OCI-LY7 (cell line): ENCODE measurements around the gene GTF3C1. TPM values are rescaled to one million over a fixed set of nuclear protein-coding genes. Genes with fewer than 3 reads are reported as not detected.

Experiments used
- BruUV-seq: library from RNA; stranded (reverse); fragments of 400-500 nt; replicated peaks from 2 replicates; lab custom pipeline; 2021; lab: Mats Ljungman, UMichigan
- CTCF ChIA-PET: fragments of 300-600 bp; sonication (Branson Sonifier 250); formaldehyde crosslinking; loops from one replicate; lab custom pipeline; 2022; ENCODE audit warnings: antibody characterized with exemption; ENCODE audit not compliant: unreplicated experiment; lab: Charles Lee
- POLR2A ChIA-PET: fragments of 300-600 bp; sonication (Branson Sonifier 250); formaldehyde crosslinking; loops from one replicate; lab custom pipeline; 2022; ENCODE audit warnings: antibody characterized with exemption; lab: Charles Lee
- DNase-seq: peaks from one replicate; pipeline ENCODE4 v3.0.0-alpha.2; 2015; ENCODE audit warnings: low spot score
- H2AFZ ChIP-seq: fragments of 200-600 bp; sonication (generic), shearing (Covaris generic); 2 replicates; pipeline ENCODE4 v1.6.1; 2014; ENCODE audit warnings: mild to moderate bottlenecking, antibody characterized with exemption, low read length, moderate library complexity
- H3K27ac ChIP-seq: fragments of 200-600 bp; sonication (generic); 2 replicates; pipeline ENCODE4 v1.5.1; 2014; ENCODE audit warnings: mixed run types, low read depth, mild to moderate bottlenecking, moderate library complexity, low read length, inconsistent platforms; ENCODE audit not compliant: poor library complexity, severe bottlenecking
- H3K36me3 ChIP-seq: fragments of 200-600 bp; sonication (generic); 2 replicates; pipeline ENCODE4 v1.6.1; 2014; ENCODE audit warnings: mild to moderate bottlenecking, antibody characterized with exemption, low read length, moderate library complexity, mixed read lengths; ENCODE audit not compliant: insufficient read depth
- H3K4me1 ChIP-seq: fragments of 200-600 bp; sonication (generic); 2 replicates; pipeline ENCODE4 v1.5.1; 2014; ENCODE audit warnings: mild to moderate bottlenecking, low read length; ENCODE audit not compliant: insufficient read depth, poor library complexity, severe bottlenecking
- H3K4me2 ChIP-seq: fragments of 200-600 bp; sonication (generic); 2 replicates; pipeline ENCODE4 v1.6.1; 2014; ENCODE audit warnings: mild to moderate bottlenecking, low read length
- H3K4me3 ChIP-seq: fragments of 200-600 bp; sonication (generic); 2 replicates; pipeline ENCODE4 v1.5.1; 2014; ENCODE audit warnings: mild to moderate bottlenecking, low read depth, low read length; ENCODE audit not compliant: poor library complexity, severe bottlenecking
- H3K79me2 ChIP-seq: fragments of 200-600 bp; sonication (generic); 2 replicates; pipeline ENCODE4 v1.6.1; 2016; ENCODE audit warnings: low read depth, mild to moderate bottlenecking, low read length, moderate library complexity, mixed read lengths; ENCODE audit not compliant: insufficient read depth
- H3K9me2 ChIP-seq: fragments of 200-600 bp; sonication (generic); 2 replicates; pipeline ENCODE4 v1.6.1; 2016; ENCODE audit warnings: mild to moderate bottlenecking, low read length, mixed read lengths; ENCODE audit not compliant: insufficient read depth
- H3K9me3 ChIP-seq: fragments of 200-600 bp; sonication (generic); 2 replicates; pipeline ENCODE4 v1.6.1; 2014; ENCODE audit warnings: mild to moderate bottlenecking, mixed run types, low read length, mixed read lengths
- H4K20me1 ChIP-seq: fragments of 200-600 bp; sonication (generic); 2 replicates; pipeline ENCODE4 v1.6.1; 2014; ENCODE audit warnings: mild to moderate bottlenecking, antibody characterized with exemption, low read length, moderate library complexity, mixed read lengths; ENCODE audit not compliant: insufficient read depth
- EZH2phosphoT487 ChIP-seq: fragments of 200-600 bp; sonication (generic); IDR thresholded peaks from 2 replicates; pipeline ENCODE4 v1.6.1; 2018; ENCODE audit warnings: low read depth, borderline replicate concordance, mild to moderate bottlenecking, mixed run types, antibody characterized with exemption, low read length, moderate library complexity, mixed read lengths
- intact Hi-C: fragments of 100-400 bp; cut with micrococcal nuclease; formaldehyde crosslinking; loops from one replicate; pipeline ENCODE4 v1.10.0; 2022; ENCODE audit not compliant: unreplicated experiment
- total RNA-seq, 2 experiments: library from RNA; depleted of rRNA in 1 of 2; stranded (reverse); fragments of >200 nt in 1 of 2; shearing (Covaris generic) in 1 of 2; gene quantifications; 2 replicates each; pipeline ENCODE4 v1.2.3, GENCODE V29; 2014 to 2022
- TF ChIP-seq, protein P1 (sequence below): fragments of 200-600 bp; sonication (generic); conservative IDR thresholded peaks from 2 replicates; pipeline ENCODE4 v1.5.1; 2014; ENCODE audit warnings: mild to moderate bottlenecking, antibody characterized with exemption, low read length, moderate library complexity, mixed read lengths

GTF3C1 gene
- total RNA-seq, 2 experiments from 2014 or later: 48.3 to 57.1 TPM

- Histone ChIP-seq H3K27ac (peak overlapping the region; percentile 40), H3K36me3 (peaks cover 25% of the 10 kb centered on the region; the same call in 1 of the 2 replicates), H2AFZ (no peak overlapping the region), H3K79me2 (peaks cover 7% of the 10 kb centered on the region; the same call in 1 of the 2 replicates), H3K9me3 (no peaks in the 10 kb centered on the region), H3K9me2 (no peaks in the 10 kb centered on the region), H4K20me1 (no peaks in the 10 kb centered on the region), H3K4me3 (peak overlapping the region; percentile 0), H3K4me2 (peak overlapping the region; percentile 60), H3K4me1 (peaks cover 75% of the 10 kb centered on the region)
- no peak for TF ChIP-seq EZH2phosphoT487
- TF ChIP-seq, protein P1, sequence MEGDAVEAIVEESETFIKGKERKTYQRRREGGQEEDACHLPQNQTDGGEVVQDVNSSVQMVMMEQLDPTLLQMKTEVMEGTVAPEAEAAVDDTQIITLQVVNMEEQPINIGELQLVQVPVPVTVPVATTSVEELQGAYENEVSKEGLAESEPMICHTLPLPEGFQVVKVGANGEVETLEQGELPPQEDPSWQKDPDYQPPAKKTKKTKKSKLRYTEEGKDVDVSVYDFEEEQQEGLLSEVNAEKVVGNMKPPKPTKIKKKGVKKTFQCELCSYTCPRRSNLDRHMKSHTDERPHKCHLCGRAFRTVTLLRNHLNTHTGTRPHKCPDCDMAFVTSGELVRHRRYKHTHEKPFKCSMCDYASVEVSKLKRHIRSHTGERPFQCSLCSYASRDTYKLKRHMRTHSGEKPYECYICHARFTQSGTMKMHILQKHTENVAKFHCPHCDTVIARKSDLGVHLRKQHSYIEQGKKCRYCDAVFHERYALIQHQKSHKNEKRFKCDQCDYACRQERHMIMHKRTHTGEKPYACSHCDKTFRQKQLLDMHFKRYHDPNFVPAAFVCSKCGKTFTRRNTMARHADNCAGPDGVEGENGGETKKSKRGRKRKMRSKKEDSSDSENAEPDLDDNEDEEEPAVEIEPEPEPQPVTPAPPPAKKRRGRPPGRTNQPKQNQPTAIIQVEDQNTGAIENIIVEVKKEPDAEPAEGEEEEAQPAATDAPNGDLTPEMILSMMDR: no peak
- CTCF ChIA-PET: no interaction called here
- no TSS peak for BruUV-seq
- DNase-seq: no peak
- intact Hi-C loops: no loop called here
- POLR2A ChIA-PET: interaction anchor here (1.9 kb wide), 1 partner anchor 26 kb away, joined by 5 read pairs; no protein-coding TSS in a partner anchor
Observed at GRCh38 chr16:27429981-27430441, 119.7 kb downstream of the GTF3C1 start.

- CTCF ChIA-PET: no interaction called here
- peaks cover 7% of the 10 kb centered on the region; the same call in 1 of the 2 replicates for H3K79me2 ChIP-seq
- peak overlapping the region; percentile 60; the same call in 1 of the 2 replicates for H3K4me2 ChIP-seq
- no peak overlapping the region for H3K27ac ChIP-seq
- no peaks in the 10 kb centered on the region for H4K20me1 ChIP-seq
- H3K4me1 ChIP-seq: peaks cover 75% of the 10 kb centered on the region
- no peak overlapping the region for H3K4me3 ChIP-seq
- intact Hi-C loops: no loop called here
- H3K36me3 ChIP-seq: peaks cover 25% of the 10 kb centered on the region
- no peak overlapping the region for H2AFZ ChIP-seq
- no peaks in the 10 kb centered on the region for H3K9me3 ChIP-seq
- TF ChIP-seq, protein P1: no peak
- TF ChIP-seq EZH2phosphoT487: no peak
- DNase-seq: no peak
- no peaks in the 10 kb centered on the region for H3K9me2 ChIP-seq
- POLR2A ChIA-PET: no interaction called here
- BruUV-seq: no TSS peak
Observed at GRCh38 chr16:27429330-27429871, 120.3 kb downstream of the GTF3C1 start.
